NCI-H2196 (cell line): ENCODE data around the gene PDE6G.

Source experiments
- DNase-seq: peaks from one replicate; lab custom pipeline; 2025; ENCODE audit not compliant: unreplicated experiment; lab: John Stamatoyannopoulos, UW

The PDE6G gene

GRCh38 chr17:81687770-81688541 lies 31.6 kb upstream of the PDE6G start:
- DNase-seq: no peak

DNA sequence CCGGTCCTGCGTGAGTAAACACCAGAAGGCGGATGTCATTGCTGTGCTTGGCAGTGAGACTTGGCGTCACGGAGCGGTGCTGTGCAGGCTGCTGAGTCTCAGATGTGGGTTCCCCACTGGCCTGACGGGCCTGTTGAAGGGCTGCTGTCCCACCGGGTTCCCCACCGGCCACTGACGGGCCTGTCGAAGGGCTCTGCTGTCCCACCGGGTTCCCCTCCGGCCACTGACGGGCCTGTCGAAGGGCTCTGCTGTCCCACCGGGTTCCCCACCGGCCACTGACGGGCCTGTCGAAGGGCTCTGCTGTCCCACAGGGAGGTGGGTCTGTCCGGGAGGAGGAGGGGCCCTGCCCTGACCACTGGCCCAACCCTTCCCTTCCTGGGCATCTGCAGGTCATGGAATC lies 30.3 kb upstream of the PDE6G start:
- DNase-seq: no peak

- DNase-seq: peak; percentile 39
Measured at GRCh38 chr17:81685108-81685507, 28.8 kb upstream of the PDE6G start.

- DNase-seq: no peak
Measured at GRCh38 chr17:81684442-81684911, 28.1 kb upstream of the PDE6G start.

GRCh38 chr17:81683584-81684441 lies 27.5 kb upstream of the PDE6G start, which contains the start of the genes ARL16 and HGS:
TSS of gene ARL16 (minus strand) at chr17:81683797. CDS start at chr17:81683753, 44 bp downstream.
TSS of gene HGS (plus strand) at chr17:81684011. CDS start at chr17:81684067, 56 bp downstream.
- DNase-seq: peak; percentile 100

- DNase-seq: no peak
Measured at GRCh38 chr17:81683208-81683583, 26.9 kb upstream of the PDE6G start.

DNA sequence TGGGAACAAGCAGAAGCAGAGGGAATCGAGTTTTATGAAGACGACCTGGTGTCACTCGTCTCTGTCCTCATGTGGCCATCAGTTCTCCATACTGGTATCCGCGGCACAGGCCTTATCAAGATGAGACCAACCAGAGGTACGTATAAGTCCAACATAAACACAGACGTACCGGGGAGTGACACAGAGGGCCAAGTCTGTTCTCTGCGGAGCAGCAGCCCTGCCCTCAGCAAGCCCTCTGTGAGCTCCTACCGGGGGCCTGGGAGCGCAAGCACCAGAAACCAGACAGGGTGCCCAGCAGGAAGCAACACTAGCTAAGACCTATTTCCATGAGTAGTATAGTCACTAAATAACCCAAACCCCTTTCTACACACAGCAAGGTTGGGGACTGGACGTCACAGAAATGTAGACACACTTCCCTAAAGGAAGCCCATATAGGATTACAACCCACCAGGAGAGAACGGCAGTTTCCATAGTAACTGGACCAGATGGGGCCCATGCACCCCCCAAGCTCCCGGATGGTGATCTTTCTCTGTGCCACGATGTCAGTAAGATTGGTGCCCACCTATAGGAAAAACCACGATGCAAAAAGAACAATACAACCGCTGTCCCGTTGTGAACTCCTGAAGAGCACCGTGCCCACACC lies 26.3 kb upstream of the PDE6G start:
- DNase-seq: no peak

DNA sequence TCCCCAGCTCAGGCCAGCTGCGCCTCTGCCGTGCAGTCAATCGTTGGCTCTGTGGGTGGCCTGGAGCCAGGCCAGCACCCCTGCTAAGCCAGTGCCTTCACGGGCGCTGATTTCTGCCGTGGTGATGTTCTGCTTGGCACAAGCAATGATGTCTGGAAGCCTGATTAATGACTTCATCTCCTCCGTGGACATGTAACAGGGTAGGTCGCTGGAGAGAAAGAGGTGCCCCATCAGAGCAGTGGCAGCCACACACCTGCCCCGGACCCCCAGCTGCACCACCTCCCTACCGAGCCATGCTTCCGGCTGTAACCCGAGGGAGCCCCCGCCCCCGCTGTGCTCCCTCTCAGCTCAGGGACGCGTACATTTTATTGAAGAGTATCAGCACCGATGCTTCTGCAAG lies 25.3 kb upstream of the PDE6G start:
- peak; percentile 83 for DNase-seq

DNA sequence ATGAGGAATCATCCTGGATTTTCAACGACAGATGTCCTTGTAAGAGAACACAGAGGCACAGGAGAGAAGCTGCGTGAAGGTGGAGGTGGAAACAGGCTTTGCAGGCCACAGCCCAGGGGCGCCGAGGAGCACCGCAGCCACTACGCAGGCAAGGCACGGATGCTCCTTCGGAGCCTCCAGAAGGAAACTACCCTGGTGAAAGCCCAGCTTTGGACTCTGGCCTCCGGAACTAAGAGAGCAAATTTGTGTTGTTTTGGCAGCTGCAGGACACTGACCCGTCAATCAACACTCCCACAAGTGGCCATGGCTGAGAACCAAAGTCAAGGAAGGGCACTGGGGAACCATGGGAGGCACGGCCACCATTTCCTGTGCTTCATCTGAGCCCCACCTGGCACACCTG lies 23.8 kb upstream of the PDE6G start:
- DNase-seq: no peak

GRCh38 chr17:81676906-81677305 lies 20.6 kb upstream of the PDE6G start:
- DNase-seq: no peak

- peak; percentile 28 for DNase-seq
Measured at GRCh38 chr17:81675515-81676221, 19.3 kb upstream of the PDE6G start.

- DNase-seq: no peak
Measured at GRCh38 chr17:81673561-81674258, 17.4 kb upstream of the PDE6G start.

- no peak for DNase-seq
Measured at GRCh38 chr17:81672954-81673353, 16.6 kb upstream of the PDE6G start.

DNA sequence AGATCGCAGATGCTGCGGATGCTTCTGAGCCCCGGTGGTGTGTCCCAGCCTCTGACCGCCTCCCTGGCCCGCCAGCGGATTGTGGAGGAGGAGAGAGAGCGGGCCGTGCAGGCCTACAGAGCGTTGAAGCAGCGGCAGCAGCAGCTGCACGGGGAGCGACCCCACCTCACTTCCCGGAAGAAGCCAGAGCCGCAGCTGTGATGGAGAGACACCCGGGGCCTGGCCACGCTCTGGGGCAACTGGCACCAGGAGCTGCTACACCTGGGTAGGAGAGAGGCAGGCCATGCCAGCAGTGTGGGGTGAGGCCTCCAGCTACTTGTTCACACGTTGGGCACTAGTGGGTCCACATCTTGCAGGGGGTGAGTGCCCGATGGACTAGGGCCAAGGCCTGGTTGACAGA lies 16.2 kb upstream of the PDE6G start:
- DNase-seq: no peak

- no peak for DNase-seq
Measured at GRCh38 chr17:81667754-81668153, 11.4 kb upstream of the PDE6G start.

- peak; percentile 98 for DNase-seq
Measured at GRCh38 chr17:81666342-81667191, 10.2 kb upstream of the PDE6G start, which contains the start of the genes CCDC137 and OXLD1. TSS of gene CCDC137 (plus strand) at chr17:81666737. CDS start at chr17:81666767, 30 bp downstream. TSS of gene OXLD1 (minus strand) at chr17:81666605. CDS start at chr17:81666577, 28 bp downstream.

- peak; percentile 55 for DNase-seq
Measured at GRCh38 chr17:81666092-81666341, 9.7 kb upstream of the PDE6G start.

GRCh38 chr17:81665205-81666091 lies 9.1 kb upstream of the PDE6G start:
- peak; percentile 62 for DNase-seq
